Panc1 (cell line): ENCODE results near the gene CREB3L1.
A peak's percentile ranks its signal among the peaks of the same experiment; 100 is the strongest.

Experiments used
- POLR2AphosphoS5 ChIP-seq: IDR thresholded peaks from 2 replicates; pipeline ENCODE4 v1.6.1; 2012; ENCODE audit warnings: mild to moderate bottlenecking, low read depth, low read length, moderate library complexity
- REST ChIP-seq, 2 experiments: IDR thresholded peaks; 2 replicates each; pipeline ENCODE4 v1.6.1; 2011 to 2012; ENCODE audit warnings: low read depth in 2 of 2, control low read depth in 1 of 2, low read length in 1 of 2, mild to moderate bottlenecking in 1 of 2, moderate library complexity in 1 of 2; ENCODE audit not compliant: insufficient read depth in 1 of 2
- TCF7L2 ChIP-seq: IDR thresholded peaks from 2 replicates; pipeline ENCODE4 v1.6.1; 2011; ENCODE audit warnings: mild to moderate bottlenecking, low read depth, low read length, inconsistent platforms
- TF ChIP-seq, protein P1 (sequence below): fragments of 450-650 bp; IDR thresholded peaks from 2 replicates; pipeline ENCODE4 v1.5.1; 2017; ENCODE audit warnings: mild to moderate bottlenecking

GRCh38 chr11:46273511-46274205 is 3.8 kb upstream of the CREB3L1 start:
- TF ChIP-seq, protein P1, sequence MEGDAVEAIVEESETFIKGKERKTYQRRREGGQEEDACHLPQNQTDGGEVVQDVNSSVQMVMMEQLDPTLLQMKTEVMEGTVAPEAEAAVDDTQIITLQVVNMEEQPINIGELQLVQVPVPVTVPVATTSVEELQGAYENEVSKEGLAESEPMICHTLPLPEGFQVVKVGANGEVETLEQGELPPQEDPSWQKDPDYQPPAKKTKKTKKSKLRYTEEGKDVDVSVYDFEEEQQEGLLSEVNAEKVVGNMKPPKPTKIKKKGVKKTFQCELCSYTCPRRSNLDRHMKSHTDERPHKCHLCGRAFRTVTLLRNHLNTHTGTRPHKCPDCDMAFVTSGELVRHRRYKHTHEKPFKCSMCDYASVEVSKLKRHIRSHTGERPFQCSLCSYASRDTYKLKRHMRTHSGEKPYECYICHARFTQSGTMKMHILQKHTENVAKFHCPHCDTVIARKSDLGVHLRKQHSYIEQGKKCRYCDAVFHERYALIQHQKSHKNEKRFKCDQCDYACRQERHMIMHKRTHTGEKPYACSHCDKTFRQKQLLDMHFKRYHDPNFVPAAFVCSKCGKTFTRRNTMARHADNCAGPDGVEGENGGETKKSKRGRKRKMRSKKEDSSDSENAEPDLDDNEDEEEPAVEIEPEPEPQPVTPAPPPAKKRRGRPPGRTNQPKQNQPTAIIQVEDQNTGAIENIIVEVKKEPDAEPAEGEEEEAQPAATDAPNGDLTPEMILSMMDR, result no peak
- peak; percentile 95 for TF ChIP-seq POLR2AphosphoS5
- peak in 1 of 2 experiments; percentile 23; a peak in 1 of 4 replicates for TF ChIP-seq REST (IDR thresholded peaks at IDR 0.05; ENCODE audit: insufficient read depth in 1 of 2, low read depth in 2 of 2, low read length in 1 of 2)
- peak; percentile 98 for TF ChIP-seq TCF7L2
